ENCODE data around the gene GABARAP. TPM values are rescaled to one million over a fixed set of nuclear protein-coding genes. Genes with fewer than 3 reads are reported as not detected.

GABARAP gene
- polyA plus RNA-seq, 1 donor, result 724 TPM

- Histone ChIP-seq H3K9me3 (ENCODE audit: control insufficient read depth, low read depth, low read length) (no peaks in the 10 kb centered on the region), H3K27me3 (ENCODE audit: control insufficient read depth, insufficient read depth, low read length) (peaks cover 49% of the 10 kb centered on the region), H3K27ac (ENCODE audit: low read length) (no peak overlapping the region), H3K4me1 (ENCODE audit: control insufficient read depth, insufficient read depth, low read length) (peaks cover 13% of the 10 kb centered on the region), H3K4me3 (ENCODE audit: low read length) (no peak overlapping the region), H3K36me3 (ENCODE audit: control insufficient read depth, insufficient read depth, low read length) (peaks cover 6% of the 10 kb centered on the region)
- WGBS (ENCODE audit: insufficient coverage, low lambda C conversion rate), result 80% methylated on average over 1 of the region's 24 CpGs
- DNase-seq, result no peak
Observed at GRCh38 chr17:7207120-7208001, 34.9 kb downstream of the GABARAP start.

- no peak for DNase-seq
- 36% methylated on average over 3 of the region's 15 CpGs for WGBS (ENCODE audit: insufficient coverage, low lambda C conversion rate)
- Histone ChIP-seq H3K36me3 (ENCODE audit: control insufficient read depth, insufficient read depth, low read length) (peaks cover 8% of the 10 kb centered on the region), H3K4me3 (ENCODE audit: low read length) (peak overlapping the region; percentile 62), H3K27ac (ENCODE audit: low read length) (peak overlapping the region; percentile 69), H3K9me3 (ENCODE audit: control insufficient read depth, low read depth, low read length) (no peaks in the 10 kb centered on the region), H3K4me1 (ENCODE audit: control insufficient read depth, insufficient read depth, low read length) (peaks cover 13% of the 10 kb centered on the region), H3K27me3 (ENCODE audit: control insufficient read depth, insufficient read depth, low read length) (peaks cover 35% of the 10 kb centered on the region)
Observed at GRCh38 chr17:7205561-7205960, 36.7 kb downstream of the GABARAP start.

GRCh38 chr17:7204828-7205461, 37.3 kb downstream of the GABARAP start:
- DNase-seq, result peak; percentile 82 to 86
- Histone ChIP-seq H3K9me3 (ENCODE audit: control insufficient read depth, low read depth, low read length) (no peaks in the 10 kb centered on the region), H3K27me3 (ENCODE audit: control insufficient read depth, insufficient read depth, low read length) (peaks cover 28% of the 10 kb centered on the region), H3K4me3 (ENCODE audit: low read length) (peak overlapping the region; percentile 62), H3K27ac (ENCODE audit: low read length) (peak overlapping the region; percentile 69), H3K36me3 (ENCODE audit: control insufficient read depth, insufficient read depth, low read length) (peaks cover 8% of the 10 kb centered on the region), H3K4me1 (ENCODE audit: control insufficient read depth, insufficient read depth, low read length) (peaks cover 13% of the 10 kb centered on the region)
- WGBS (ENCODE audit: insufficient coverage, low lambda C conversion rate), result no CpG with 5 or more reads among the region's 34 CpGs

GRCh38 chr17:7204336-7204735, 37.9 kb downstream of the GABARAP start:
- peak overlapping the region; percentile 69 for H3K27ac ChIP-seq (ENCODE audit: low read length)
- H3K4me3 ChIP-seq (ENCODE audit: low read length), result peak overlapping the region; percentile 62
- H3K9me3 ChIP-seq (ENCODE audit: control insufficient read depth, low read depth, low read length), result no peaks in the 10 kb centered on the region
- H3K4me1 ChIP-seq (ENCODE audit: control insufficient read depth, insufficient read depth, low read length), result peaks cover 13% of the 10 kb centered on the region
- peaks cover 26% of the 10 kb centered on the region for H3K27me3 ChIP-seq (ENCODE audit: control insufficient read depth, insufficient read depth, low read length)
- peaks cover 8% of the 10 kb centered on the region for H3K36me3 ChIP-seq (ENCODE audit: control insufficient read depth, insufficient read depth, low read length)
- no CpG with 5 or more reads among the region's 15 CpGs for WGBS (ENCODE audit: insufficient coverage, low lambda C conversion rate)
- no peak for DNase-seq

GRCh38 chr17:7203391-7203790, 38.9 kb downstream of the GABARAP start:
- no peak overlapping the region for H3K27ac ChIP-seq (ENCODE audit: low read length)
- H3K27me3 ChIP-seq (ENCODE audit: control insufficient read depth, insufficient read depth, low read length), result peaks cover 18% of the 10 kb centered on the region
- peaks cover 8% of the 10 kb centered on the region for H3K36me3 ChIP-seq (ENCODE audit: control insufficient read depth, insufficient read depth, low read length)
- WGBS (ENCODE audit: insufficient coverage, low lambda C conversion rate), result no CpG with 5 or more reads among the region's 16 CpGs
- DNase-seq, result no peak
- no peaks in the 10 kb centered on the region for H3K9me3 ChIP-seq (ENCODE audit: control insufficient read depth, low read depth, low read length)
- H3K4me1 ChIP-seq (ENCODE audit: control insufficient read depth, insufficient read depth, low read length), result peaks cover 13% of the 10 kb centered on the region
- no peak overlapping the region for H3K4me3 ChIP-seq (ENCODE audit: low read length)

- Histone ChIP-seq H3K4me3 (ENCODE audit: low read length) (no peak overlapping the region), H3K36me3 (ENCODE audit: control insufficient read depth, insufficient read depth, low read length) (peaks cover 19% of the 10 kb centered on the region), H3K4me1 (ENCODE audit: control insufficient read depth, insufficient read depth, low read length) (no peaks in the 10 kb centered on the region), H3K27ac (ENCODE audit: low read length) (no peak overlapping the region), H3K27me3 (ENCODE audit: control insufficient read depth, insufficient read depth, low read length) (no peaks in the 10 kb centered on the region), H3K9me3 (ENCODE audit: control insufficient read depth, low read depth, low read length) (no peaks in the 10 kb centered on the region)
- no peak for DNase-seq
- 92% methylated on average over 2 of the region's 22 CpGs for WGBS (ENCODE audit: insufficient coverage, low lambda C conversion rate)
Observed at GRCh38 chr17:7196651-7197401, 45.4 kb downstream of the GABARAP start.

GRCh38 chr17:7195971-7196370, 46.3 kb downstream of the GABARAP start:
- Histone ChIP-seq H3K4me1 (ENCODE audit: control insufficient read depth, insufficient read depth, low read length) (no peaks in the 10 kb centered on the region), H3K4me3 (ENCODE audit: low read length) (no peak overlapping the region), H3K27ac (ENCODE audit: low read length) (no peak overlapping the region), H3K36me3 (ENCODE audit: control insufficient read depth, insufficient read depth, low read length) (peaks cover 19% of the 10 kb centered on the region), H3K27me3 (ENCODE audit: control insufficient read depth, insufficient read depth, low read length) (no peaks in the 10 kb centered on the region), H3K9me3 (ENCODE audit: control insufficient read depth, low read depth, low read length) (no peaks in the 10 kb centered on the region)
- WGBS (ENCODE audit: insufficient coverage, low lambda C conversion rate), result no CpG with 5 or more reads among the region's 12 CpGs
- no peak for DNase-seq

GRCh38 chr17:7192271-7192937, 49.8 kb downstream of the GABARAP start:
- 52% methylated on average over 2 of the region's 12 CpGs for WGBS (ENCODE audit: insufficient coverage, low lambda C conversion rate)

GRCh38 chr17:7191571-7192270, 50.5 kb downstream of the GABARAP start:
- Histone ChIP-seq H3K4me3 (ENCODE audit: low read length) (no peak overlapping the region), H3K27me3 (ENCODE audit: control insufficient read depth, insufficient read depth, low read length) (no peaks in the 10 kb centered on the region), H3K27ac (ENCODE audit: low read length) (no peak overlapping the region), H3K9me3 (ENCODE audit: control insufficient read depth, low read depth, low read length) (no peaks in the 10 kb centered on the region), H3K4me1 (ENCODE audit: control insufficient read depth, insufficient read depth, low read length) (no peaks in the 10 kb centered on the region), H3K36me3 (ENCODE audit: control insufficient read depth, insufficient read depth, low read length) (peaks cover 17% of the 10 kb centered on the region)
- no peak for DNase-seq
- 93% methylated on average over 8 of the region's 26 CpGs for WGBS (ENCODE audit: insufficient coverage, low lambda C conversion rate)

More at GRCh38 chr17:7192271-7192937, 49.8 kb downstream of the GABARAP start:
- Histone ChIP-seq H3K27me3 (ENCODE audit: control insufficient read depth, insufficient read depth, low read length) (no peaks in the 10 kb centered on the region), H3K36me3 (ENCODE audit: control insufficient read depth, insufficient read depth, low read length) (peaks cover 20% of the 10 kb centered on the region), H3K27ac (ENCODE audit: low read length) (no peak overlapping the region), H3K4me1 (ENCODE audit: control insufficient read depth, insufficient read depth, low read length) (no peaks in the 10 kb centered on the region), H3K4me3 (ENCODE audit: low read length) (no peak overlapping the region), H3K9me3 (ENCODE audit: control insufficient read depth, low read depth, low read length) (no peaks in the 10 kb centered on the region)
- DNase-seq, result no peak
